ENCODE measurements around the gene MYADML2.
A peak's percentile ranks its signal among the peaks of the same experiment; 100 is the strongest.

DNA sequence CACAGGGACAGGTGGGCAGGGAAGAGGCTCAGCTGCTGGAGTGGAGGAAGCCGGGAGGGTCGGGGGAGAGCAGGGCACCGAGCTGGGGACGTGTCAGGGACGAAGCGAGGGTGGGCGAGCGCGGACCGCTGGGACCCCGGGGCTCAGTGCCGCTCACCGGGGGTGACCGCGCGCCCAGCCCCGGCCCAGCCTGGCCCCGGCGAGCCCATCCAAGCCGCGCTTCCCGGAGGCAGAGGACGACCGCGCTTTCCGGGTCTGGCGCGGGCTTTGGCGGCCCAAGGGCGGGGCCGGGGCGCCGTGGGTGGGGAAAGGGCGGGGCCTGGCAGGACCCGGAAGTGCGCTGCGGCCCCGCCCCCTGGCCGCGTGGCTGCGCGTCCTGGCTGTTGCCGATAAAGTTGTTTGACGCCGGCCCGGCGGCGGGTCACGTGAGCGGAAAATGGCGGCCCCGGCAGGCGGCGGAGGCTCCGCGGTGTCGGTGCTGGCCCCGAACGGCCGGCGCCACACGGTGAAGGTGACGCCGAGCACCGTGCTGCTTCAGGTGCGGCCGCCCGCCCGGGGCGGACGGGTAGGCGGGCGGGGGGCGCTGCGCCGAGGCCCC, 30.3 kb upstream of the MYADML2 start, which contains the start of gene ASPSCR1:
- TF ChIP-seq CREB1 (IDR thresholded peaks at IDR 0.05; ENCODE audit: low read depth) (peak; percentile 29; the same call in 1 of the 2 replicates), EGR1 (IDR thresholded peaks at IDR 0.05) (peak; percentile 25; the same call in 1 of the 2 replicates), TEAD4 (IDR thresholded peaks at IDR 0.05) (no peak), YY1 (IDR thresholded peaks at IDR 0.05; ENCODE audit: low read depth) (peak; percentile 93), REST (IDR thresholded peaks at IDR 0.05; ENCODE audit: low read depth) (no peak)
